Measurements from ENCODE around the gene MEIOSIN.

MEIOSIN gene

GRCh38 chr19:45778010-45778661, 44.9 kb downstream of the MEIOSIN start:
- no peak for DNase-seq (ENCODE audit: extremely low read depth in 1 of 2, low read depth in 1 of 2)

GRCh38 chr19:45779231-45780145, 46.2 kb downstream of the MEIOSIN start:
- DNase-seq (ENCODE audit: extremely low read depth in 1 of 2, low read depth in 1 of 2): peak; percentile 84 to 88

- no peak for DNase-seq (ENCODE audit: extremely low read depth in 1 of 2, low read depth in 1 of 2)
These were observed 46.9 kb downstream of the MEIOSIN start for GRCh38 chr19:45780146-45780447.

- no peak for DNase-seq (ENCODE audit: extremely low read depth in 1 of 2, low read depth in 1 of 2)
These were observed 47.4 kb downstream of the MEIOSIN start for GRCh38 chr19:45780448-45781213.

- no peak for DNase-seq (ENCODE audit: extremely low read depth in 1 of 2, low read depth in 1 of 2)
These were observed 48.2 kb downstream of the MEIOSIN start for GRCh38 chr19:45781214-45782161.

GRCh38 chr19:45782162-45782691, 49.0 kb downstream of the MEIOSIN start, which contains the start of gene DMPK:
Gene DMPK, minus strand, starts transcription at chr19:45782490. Its CDS starts 138 bp downstream, at chr19:45782352.
- DNase-seq (ENCODE audit: extremely low read depth in 1 of 2, low read depth in 1 of 2): no peak

- no peak for DNase-seq (ENCODE audit: extremely low read depth in 1 of 2, low read depth in 1 of 2)
These were observed 49.9 kb downstream of the MEIOSIN start for GRCh38 chr19:45782820-45783785.

GRCh38 chr19:45784096-45784495, 50.9 kb downstream of the MEIOSIN start:
- no peak for DNase-seq (ENCODE audit: extremely low read depth in 1 of 2, low read depth in 1 of 2)

- DNase-seq (ENCODE audit: extremely low read depth in 1 of 2, low read depth in 1 of 2): no peak
These were observed 51.9 kb downstream of the MEIOSIN start for GRCh38 chr19:45785097-45785496.

GRCh38 chr19:45785781-45786532, 52.7 kb downstream of the MEIOSIN start:
- no peak for DNase-seq (ENCODE audit: extremely low read depth in 1 of 2, low read depth in 1 of 2)

GRCh38 chr19:45786533-45786894, 53.3 kb downstream of the MEIOSIN start:
- no peak for DNase-seq (ENCODE audit: extremely low read depth in 1 of 2, low read depth in 1 of 2)

GRCh38 chr19:45789035-45789786, 56.0 kb downstream of the MEIOSIN start:
- DNase-seq (ENCODE audit: extremely low read depth in 1 of 2, low read depth in 1 of 2): no peak

- no peak for DNase-seq (ENCODE audit: extremely low read depth in 1 of 2, low read depth in 1 of 2)
These were observed 57.7 kb downstream of the MEIOSIN start for GRCh38 chr19:45790942-45791341.

GRCh38 chr19:45791744-45792469, 58.7 kb downstream of the MEIOSIN start:
- DNase-seq (ENCODE audit: extremely low read depth in 1 of 2, low read depth in 1 of 2): no peak

- DNase-seq (ENCODE audit: extremely low read depth in 1 of 2, low read depth in 1 of 2): peak; percentile 99
These were observed 59.4 kb downstream of the MEIOSIN start, which contains the start of gene DMWD for GRCh38 chr19:45792470-45793177. Gene DMWD, minus strand, starts transcription at chr19:45792845. Its CDS starts 89 bp downstream, at chr19:45792756.

GRCh38 chr19:45793178-45793564, 59.9 kb downstream of the MEIOSIN start:
- no peak for DNase-seq (ENCODE audit: extremely low read depth in 1 of 2, low read depth in 1 of 2)

All from stimulated activated CD8-positive, alpha-beta memory T cell treated with anti-CD3 and anti-CD28 coated beads, Interleukin-7, amount 100 ng/mL, for 48 hours (primary cell).